ENCODE results near the gene SPATA19.

SPATA19 gene

DNA sequence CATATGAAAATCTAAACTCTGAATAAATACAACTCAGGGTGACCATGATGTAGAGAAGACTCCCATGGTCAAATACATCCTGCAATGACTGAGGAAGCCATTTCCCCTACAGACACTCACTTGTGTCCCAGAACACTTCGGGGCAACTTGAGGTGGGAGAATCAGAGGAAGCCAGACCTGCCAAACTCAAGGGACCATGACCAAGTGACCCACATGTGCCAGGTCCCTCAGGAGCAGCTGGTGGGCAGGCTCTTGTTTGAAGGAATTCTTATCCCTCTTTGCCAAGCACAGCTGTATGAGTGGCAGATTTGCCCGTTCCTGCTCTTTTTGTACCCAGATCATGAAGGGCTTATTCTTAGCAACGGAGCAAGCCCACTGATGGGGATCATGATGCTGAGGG, 17.8 kb downstream of the SPATA19 start:
- Histone ChIP-seq H3K4me1 (ENCODE audit: control insufficient read depth, insufficient read depth, low read length, poor library complexity, severe bottlenecking) (no peaks in the 10 kb centered on the region), H3K36me3 (ENCODE audit: control insufficient read depth, insufficient read depth, low read length) (no peaks in the 10 kb centered on the region), H3K4me3 (ENCODE audit: extremely low read depth, insufficient read depth, low read length, poor library complexity, severe bottlenecking) (no peak overlapping the region), H3K27ac (ENCODE audit: low read depth, low read length, severe bottlenecking) (no peak overlapping the region), H3K9me3 (ENCODE audit: control insufficient read depth, low read length) (no peaks in the 10 kb centered on the region)
- WGBS, 2 experiments (ENCODE audit: insufficient coverage in 2 of 2), result 80 to 97% methylated on average over 1 to 3 of the region's 3 CpGs

DNA sequence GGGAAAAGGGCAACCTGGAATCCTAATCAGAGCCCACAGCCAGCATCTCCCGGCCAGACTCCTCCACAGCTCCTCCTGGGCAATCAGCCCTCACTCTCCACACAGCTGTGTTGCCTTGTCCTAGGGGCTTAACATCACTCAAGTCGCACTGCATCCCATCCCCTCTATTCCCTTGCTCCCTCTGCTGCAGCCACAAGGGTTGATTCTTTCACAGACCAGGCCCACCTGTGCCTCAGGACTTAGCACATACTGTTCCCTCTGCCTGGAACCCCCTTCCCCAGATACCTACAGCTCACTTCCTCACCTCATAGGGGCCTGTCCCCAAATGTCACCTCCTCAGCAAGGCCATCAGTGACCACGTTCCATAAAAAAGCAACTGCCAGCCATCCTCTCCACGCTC, 18.4 kb downstream of the SPATA19 start:
- WGBS, 2 experiments (ENCODE audit: insufficient coverage in 2 of 2), result 82 to 94% methylated on average over 4 of the region's 4 CpGs
- H3K4me1 ChIP-seq (ENCODE audit: control insufficient read depth, insufficient read depth, low read length, poor library complexity, severe bottlenecking), result no peaks in the 10 kb centered on the region
- no peaks in the 10 kb centered on the region for H3K9me3 ChIP-seq (ENCODE audit: control insufficient read depth, low read length)
- H3K4me3 ChIP-seq (ENCODE audit: extremely low read depth, insufficient read depth, low read length, poor library complexity, severe bottlenecking), result no peak overlapping the region
- H3K36me3 ChIP-seq (ENCODE audit: control insufficient read depth, insufficient read depth, low read length), result no peaks in the 10 kb centered on the region
- H3K27ac ChIP-seq (ENCODE audit: low read depth, low read length, severe bottlenecking), result no peak overlapping the region

DNA sequence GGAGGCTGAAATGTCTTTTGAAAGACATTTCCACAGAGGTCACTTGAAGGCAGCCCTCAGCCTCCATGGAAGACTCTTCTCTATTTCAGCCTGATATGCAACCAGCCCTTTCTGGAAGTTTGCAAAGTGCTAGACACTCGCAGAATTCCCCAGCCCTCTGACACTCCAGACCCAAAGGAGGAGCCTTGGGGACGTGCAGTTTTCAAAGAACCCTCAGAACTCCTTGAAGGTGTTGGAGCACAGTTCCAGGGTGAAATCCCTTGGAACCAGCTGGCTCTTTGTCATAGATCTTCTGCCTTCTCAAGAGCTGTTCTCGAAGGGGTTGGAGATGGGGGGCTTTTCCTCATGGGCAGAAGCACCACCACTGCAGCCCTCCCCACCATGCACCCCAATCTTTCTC, 19.6 kb downstream of the SPATA19 start:
- Histone ChIP-seq H3K36me3 (ENCODE audit: control insufficient read depth, insufficient read depth, low read length) (no peaks in the 10 kb centered on the region), H3K4me3 (ENCODE audit: extremely low read depth, insufficient read depth, low read length, poor library complexity, severe bottlenecking) (no peak overlapping the region), H3K9me3 (ENCODE audit: control insufficient read depth, low read length) (no peaks in the 10 kb centered on the region), H3K4me1 (ENCODE audit: control insufficient read depth, insufficient read depth, low read length, poor library complexity, severe bottlenecking) (no peaks in the 10 kb centered on the region), H3K27ac (ENCODE audit: low read depth, low read length, severe bottlenecking) (no peak overlapping the region)
- 86 to 87% methylated on average over 2 of the region's 3 CpGs for WGBS, 2 experiments (ENCODE audit: insufficient coverage in 2 of 2)

DNA sequence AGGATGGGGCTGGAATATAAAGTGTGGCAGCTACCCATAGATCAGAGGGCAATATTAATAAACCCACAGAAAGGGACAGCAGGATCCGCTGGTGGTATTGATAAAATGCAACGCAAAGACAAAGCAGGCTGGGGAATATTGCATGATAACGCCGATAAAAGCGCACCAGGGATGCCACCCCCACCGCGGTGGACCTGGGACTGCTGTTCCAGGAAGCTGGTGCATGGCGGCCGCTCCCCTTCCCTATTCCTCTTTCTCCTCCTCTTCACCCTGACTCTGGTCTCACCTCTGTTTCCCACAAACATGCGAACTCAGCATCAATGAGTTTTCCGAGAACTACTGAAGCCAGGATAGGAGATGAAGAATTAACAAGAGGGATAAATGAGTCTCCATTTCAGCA, 20.2 kb downstream of the SPATA19 start:
- whole genome bisulfite sequencing, 2 experiments (ENCODE audit: insufficient coverage in 2 of 2), result 97 to 99% methylated on average over 8 to 9 of the region's 11 CpGs
- Histone ChIP-seq H3K4me3 (ENCODE audit: extremely low read depth, insufficient read depth, low read length, poor library complexity, severe bottlenecking) (no peak overlapping the region), H3K27ac (ENCODE audit: low read depth, low read length, severe bottlenecking) (no peak overlapping the region), H3K9me3 (ENCODE audit: control insufficient read depth, low read length) (no peaks in the 10 kb centered on the region), H3K4me1 (ENCODE audit: control insufficient read depth, insufficient read depth, low read length, poor library complexity, severe bottlenecking) (no peaks in the 10 kb centered on the region), H3K36me3 (ENCODE audit: control insufficient read depth, insufficient read depth, low read length) (no peaks in the 10 kb centered on the region)

DNA sequence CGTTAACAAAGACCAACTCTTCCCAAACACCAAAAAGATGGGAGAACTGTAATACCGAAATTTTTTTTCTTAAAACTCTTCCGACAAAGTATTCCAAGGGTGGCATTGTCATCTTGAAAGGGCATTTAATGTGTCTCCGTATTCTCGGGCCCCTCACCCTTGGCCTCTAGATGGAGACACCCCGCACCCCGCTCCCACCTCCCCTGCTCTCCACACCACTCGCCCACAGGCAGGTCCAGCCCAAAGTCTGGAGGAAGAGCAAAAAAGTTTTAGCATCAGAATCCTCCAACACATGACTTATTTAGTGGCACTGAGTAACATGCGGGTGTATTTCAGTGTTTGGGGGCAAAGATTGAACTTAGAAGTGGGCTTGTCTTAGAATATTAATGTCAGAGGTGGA, 20.7 kb downstream of the SPATA19 start:
- no peak overlapping the region for H3K27ac ChIP-seq (ENCODE audit: low read depth, low read length, severe bottlenecking)
- no peaks in the 10 kb centered on the region for H3K36me3 ChIP-seq (ENCODE audit: control insufficient read depth, insufficient read depth, low read length)
- no peaks in the 10 kb centered on the region for H3K4me1 ChIP-seq (ENCODE audit: control insufficient read depth, insufficient read depth, low read length, poor library complexity, severe bottlenecking)
- no peak overlapping the region for H3K4me3 ChIP-seq (ENCODE audit: extremely low read depth, insufficient read depth, low read length, poor library complexity, severe bottlenecking)
- no peaks in the 10 kb centered on the region for H3K9me3 ChIP-seq (ENCODE audit: control insufficient read depth, low read length)
- WGBS, 2 experiments (ENCODE audit: insufficient coverage in 2 of 2), result 90 to 100% methylated on average over 3 to 4 of the region's 9 CpGs

DNA sequence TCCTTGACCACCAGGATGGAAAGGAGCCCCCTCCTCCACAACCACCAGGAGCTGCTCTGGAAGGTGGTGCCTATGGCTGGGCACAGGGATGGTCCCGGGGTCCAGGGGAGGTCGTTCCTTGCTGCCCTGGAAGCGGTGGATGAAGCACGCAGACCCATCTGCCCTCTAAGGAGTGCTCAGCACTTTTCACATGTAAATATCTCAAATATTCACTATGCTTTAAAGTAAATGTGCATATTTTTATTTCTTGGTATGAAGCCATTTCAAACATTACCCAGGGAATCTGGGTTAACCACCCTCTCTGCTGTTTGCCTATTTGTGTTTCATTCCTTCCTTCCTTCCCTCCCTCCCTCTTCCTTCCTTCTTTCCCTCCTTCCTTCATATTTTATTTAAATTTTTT, 21.7 kb downstream of the SPATA19 start:
- no peak overlapping the region for H3K27ac ChIP-seq (ENCODE audit: low read depth, low read length, severe bottlenecking)
- no peaks in the 10 kb centered on the region for H3K4me1 ChIP-seq (ENCODE audit: control insufficient read depth, insufficient read depth, low read length, poor library complexity, severe bottlenecking)
- H3K9me3 ChIP-seq (ENCODE audit: control insufficient read depth, low read length), result no peaks in the 10 kb centered on the region
- H3K4me3 ChIP-seq (ENCODE audit: extremely low read depth, insufficient read depth, low read length, poor library complexity, severe bottlenecking), result no peak overlapping the region
- WGBS, 2 experiments (ENCODE audit: insufficient coverage in 2 of 2), result 60 to 80% methylated on average over 1 of the region's 4 CpGs
- H3K36me3 ChIP-seq (ENCODE audit: control insufficient read depth, insufficient read depth, low read length), result no peaks in the 10 kb centered on the region

DNA sequence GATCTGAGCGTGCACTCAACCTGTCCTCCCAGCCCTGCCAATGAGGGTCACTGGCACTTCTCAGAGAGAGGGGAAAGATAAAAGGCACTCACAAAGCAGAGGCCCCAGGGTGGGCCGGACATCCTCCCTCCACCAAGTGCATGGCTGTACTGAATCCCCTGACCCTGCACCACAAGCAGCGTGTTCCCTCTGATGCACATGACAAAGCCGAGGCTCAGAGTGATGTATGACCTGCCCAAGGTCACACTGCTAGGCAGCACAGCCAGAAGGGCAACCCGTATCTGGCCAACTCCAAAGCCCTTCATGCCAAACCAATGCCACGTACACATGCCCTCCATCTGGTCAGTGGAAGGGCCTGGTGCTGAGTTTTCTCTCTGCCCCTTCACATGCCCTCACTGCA, 22.1 kb downstream of the SPATA19 start:
- Histone ChIP-seq H3K4me1 (ENCODE audit: control insufficient read depth, insufficient read depth, low read length, poor library complexity, severe bottlenecking) (no peaks in the 10 kb centered on the region), H3K36me3 (ENCODE audit: control insufficient read depth, insufficient read depth, low read length) (no peaks in the 10 kb centered on the region), H3K27ac (ENCODE audit: low read depth, low read length, severe bottlenecking) (no peak overlapping the region), H3K9me3 (ENCODE audit: control insufficient read depth, low read length) (no peaks in the 10 kb centered on the region), H3K4me3 (ENCODE audit: extremely low read depth, insufficient read depth, low read length, poor library complexity, severe bottlenecking) (no peak overlapping the region)
- 78 to 100% methylated on average over 5 of the region's 6 CpGs for WGBS, 2 experiments (ENCODE audit: insufficient coverage in 2 of 2)

DNA sequence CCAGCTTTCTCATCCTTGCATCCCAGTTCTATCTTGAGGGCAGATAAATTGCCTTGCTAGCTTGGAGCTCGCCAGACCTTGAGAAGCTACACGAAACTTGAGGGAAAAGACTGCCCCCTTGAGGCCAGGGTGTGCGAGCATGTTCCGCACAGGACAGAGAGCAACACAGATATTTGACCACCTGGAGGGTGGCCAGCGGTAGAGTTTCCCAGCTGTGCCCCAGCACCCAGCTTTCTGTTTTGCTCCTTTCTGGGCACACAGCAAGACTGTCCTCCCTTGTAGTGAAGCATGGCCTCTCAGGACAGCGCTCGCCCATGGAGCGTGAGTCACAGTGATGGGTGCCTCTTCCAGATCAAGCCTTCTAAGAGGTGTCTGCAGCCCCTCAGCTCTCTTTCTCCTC, 23.5 kb downstream of the SPATA19 start:
- Histone ChIP-seq H3K27ac (ENCODE audit: low read depth, low read length, severe bottlenecking) (no peak overlapping the region), H3K36me3 (ENCODE audit: control insufficient read depth, insufficient read depth, low read length) (no peaks in the 10 kb centered on the region), H3K9me3 (ENCODE audit: control insufficient read depth, low read length) (no peaks in the 10 kb centered on the region), H3K4me3 (ENCODE audit: extremely low read depth, insufficient read depth, low read length, poor library complexity, severe bottlenecking) (no peak overlapping the region), H3K4me1 (ENCODE audit: control insufficient read depth, insufficient read depth, low read length, poor library complexity, severe bottlenecking) (no peaks in the 10 kb centered on the region)
- WGBS, 2 experiments (ENCODE audit: insufficient coverage in 2 of 2), result 46 to 49% methylated on average over 8 of the region's 8 CpGs

DNA sequence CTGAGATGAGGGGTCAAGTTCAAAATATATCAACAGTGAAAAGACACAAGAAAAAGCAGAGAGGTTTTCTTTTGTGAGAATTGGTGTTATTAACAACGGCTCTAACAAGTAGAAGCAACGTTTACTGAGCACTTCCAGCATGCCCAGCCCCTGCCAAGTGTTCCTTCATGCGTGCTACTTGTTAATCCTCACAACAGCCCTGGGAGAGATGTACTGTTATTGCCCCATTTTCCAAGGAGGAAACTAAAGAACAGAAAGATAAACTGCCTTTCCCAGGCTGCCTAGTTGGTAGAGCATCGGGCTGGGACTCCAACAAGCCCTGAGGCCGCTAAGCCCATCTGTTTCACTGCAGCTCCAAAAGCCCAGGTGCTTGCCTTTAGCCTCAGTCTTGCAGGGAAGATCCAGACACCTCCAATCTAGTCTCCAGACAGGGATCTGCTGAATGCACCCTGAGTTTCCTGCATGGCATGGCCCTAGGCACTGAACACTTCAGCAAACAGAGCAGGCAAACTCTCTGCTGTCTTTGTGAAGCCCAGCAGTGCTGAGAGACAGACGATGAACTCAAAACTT, 25.5 kb downstream of the SPATA19 start:
- Histone ChIP-seq H3K36me3 (ENCODE audit: control insufficient read depth, insufficient read depth, low read length) (no peaks in the 10 kb centered on the region), H3K4me1 (ENCODE audit: control insufficient read depth, insufficient read depth, low read length, poor library complexity, severe bottlenecking) (no peaks in the 10 kb centered on the region), H3K27ac (ENCODE audit: low read depth, low read length, severe bottlenecking) (no peak overlapping the region), H3K9me3 (ENCODE audit: control insufficient read depth, low read length) (no peaks in the 10 kb centered on the region), H3K4me3 (ENCODE audit: extremely low read depth, insufficient read depth, low read length, poor library complexity, severe bottlenecking) (no peak overlapping the region)
- WGBS, 2 experiments (ENCODE audit: insufficient coverage in 2 of 2), result 89 to 94% methylated on average over 5 of the region's 6 CpGs

DNA sequence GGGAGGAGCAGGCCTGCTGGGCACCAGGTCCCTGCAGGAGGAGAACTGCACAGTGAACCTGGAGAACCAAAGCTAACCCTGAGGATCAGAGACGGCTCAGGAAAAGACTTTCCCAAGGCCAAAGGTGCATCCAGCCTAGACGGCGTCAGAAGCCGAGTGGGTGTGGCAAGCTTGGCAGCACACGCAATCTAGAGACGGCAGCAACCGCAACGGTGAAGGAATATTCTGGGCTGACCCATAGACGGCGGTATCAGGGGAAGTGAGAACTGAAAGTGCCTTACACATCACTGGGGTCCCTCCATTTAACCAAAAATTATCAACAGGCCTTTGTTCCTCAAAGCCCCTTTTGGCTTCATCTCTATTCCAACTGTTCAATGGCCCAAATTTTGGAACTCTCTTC, 26.2 kb downstream of the SPATA19 start:
- Histone ChIP-seq H3K36me3 (ENCODE audit: control insufficient read depth, insufficient read depth, low read length) (no peaks in the 10 kb centered on the region), H3K4me1 (ENCODE audit: control insufficient read depth, insufficient read depth, low read length, poor library complexity, severe bottlenecking) (no peaks in the 10 kb centered on the region), H3K27ac (ENCODE audit: low read depth, low read length, severe bottlenecking) (no peak overlapping the region), H3K4me3 (ENCODE audit: extremely low read depth, insufficient read depth, low read length, poor library complexity, severe bottlenecking) (no peak overlapping the region), H3K9me3 (ENCODE audit: control insufficient read depth, low read length) (no peaks in the 10 kb centered on the region)
- WGBS, 2 experiments (ENCODE audit: insufficient coverage in 2 of 2), result 96 to 97% methylated on average over 10 of the region's 10 CpGs

DNA sequence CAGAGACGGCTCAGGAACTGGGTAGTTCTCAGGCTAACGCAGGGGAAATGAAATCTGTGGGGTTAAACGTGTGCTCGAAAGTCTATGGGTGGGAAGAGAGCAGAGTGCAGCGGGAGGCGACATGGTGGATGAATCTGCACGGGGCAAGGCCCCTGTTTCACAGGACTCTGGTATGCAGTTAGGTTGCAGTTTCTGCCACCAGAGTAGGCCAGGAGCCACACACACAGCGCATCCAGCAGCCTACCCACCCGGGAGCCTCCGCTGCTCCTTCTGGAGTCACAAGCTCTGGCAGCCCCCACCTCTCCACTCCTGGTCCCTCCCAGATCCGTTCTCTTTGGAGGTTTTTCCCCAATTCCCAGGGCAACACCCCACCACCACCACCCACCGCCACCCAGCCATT, 27.0 kb downstream of the SPATA19 start:
- no peaks in the 10 kb centered on the region for H3K36me3 ChIP-seq (ENCODE audit: control insufficient read depth, insufficient read depth, low read length)
- no peak overlapping the region for H3K27ac ChIP-seq (ENCODE audit: low read depth, low read length, severe bottlenecking)
- no peak overlapping the region for H3K4me3 ChIP-seq (ENCODE audit: extremely low read depth, insufficient read depth, low read length, poor library complexity, severe bottlenecking)
- no peaks in the 10 kb centered on the region for H3K9me3 ChIP-seq (ENCODE audit: control insufficient read depth, low read length)
- 91 to 93% methylated on average over 11 to 12 of the region's 12 CpGs for WGBS, 2 experiments (ENCODE audit: insufficient coverage in 2 of 2)
- no peaks in the 10 kb centered on the region for H3K4me1 ChIP-seq (ENCODE audit: control insufficient read depth, insufficient read depth, low read length, poor library complexity, severe bottlenecking)
